NCI-H1694 treated with DMSO at 0.1 percent for 48 hours (cell line): ENCODE data around the gene CNEP1R1.
A peak's percentile ranks its signal among the peaks of the same experiment; 100 is the strongest.

Source experiments
- DNase-seq: peaks from one replicate; lab custom pipeline; 2025; lab: John Stamatoyannopoulos, UW

CNEP1R1 gene

DNA sequence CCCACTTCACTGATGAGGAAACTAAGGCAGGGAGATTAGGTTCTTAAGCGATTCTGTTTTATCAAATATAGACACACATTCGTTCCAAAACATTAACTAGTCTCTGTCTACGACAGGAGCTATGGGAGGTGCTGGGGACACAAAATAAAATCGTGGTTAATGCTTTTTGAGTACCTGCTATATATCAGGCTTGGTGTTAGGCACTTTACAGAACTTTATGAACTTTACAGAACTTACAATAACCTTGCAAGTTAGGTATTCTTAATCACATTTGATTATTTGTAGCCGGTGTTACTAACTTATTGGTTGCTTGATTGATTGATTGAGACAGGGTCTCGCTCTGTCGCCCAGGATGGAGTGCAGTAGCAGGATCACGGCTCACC is 40.2 kb downstream of the CNEP1R1 start:
- no peak for DNase-seq

DNA sequence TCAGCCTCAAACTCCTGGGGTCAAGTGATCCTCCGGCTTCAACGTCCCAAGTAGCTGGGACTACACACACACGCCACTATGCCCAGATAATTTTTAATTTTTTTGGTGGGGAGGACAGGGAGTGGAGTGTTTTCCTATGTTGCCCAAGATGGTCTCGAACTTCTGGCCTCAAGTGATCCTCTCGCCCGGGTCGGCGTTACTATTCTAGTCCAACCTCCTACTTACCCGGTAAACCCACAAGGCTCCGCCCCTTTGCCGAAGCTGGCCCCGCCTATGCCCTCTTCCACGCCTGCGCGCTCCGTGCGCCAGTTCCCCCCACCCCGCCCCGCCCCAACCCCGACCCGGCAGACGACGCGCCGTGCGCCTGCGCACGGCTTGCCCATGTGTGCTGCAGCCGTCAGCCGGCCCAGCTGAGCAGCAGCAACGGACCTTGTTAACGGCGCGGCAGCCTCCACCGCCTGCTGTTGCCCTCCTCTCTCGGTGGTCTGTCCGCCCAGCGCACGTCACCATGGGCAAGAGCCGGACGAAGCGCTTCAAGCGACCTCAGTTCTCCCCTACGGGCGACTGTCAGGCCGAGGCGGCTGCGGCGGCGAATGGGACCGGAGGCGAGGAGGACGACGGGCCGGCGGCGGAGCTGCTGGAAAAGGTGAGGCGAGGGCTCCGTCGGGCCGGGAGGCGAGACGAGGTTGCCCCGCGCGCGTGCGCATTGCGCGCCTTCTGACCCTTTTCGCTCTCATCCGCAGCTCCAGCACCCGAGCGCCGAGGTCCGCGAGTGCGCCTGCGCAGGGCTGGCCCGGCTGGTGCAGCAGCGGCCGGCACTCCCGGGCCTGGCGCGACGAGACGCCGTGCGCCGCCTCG is 40.8 kb downstream of the CNEP1R1 start, which contains the start of gene HEATR3:
Gene HEATR3, plus strand, starts transcription at position 347 of the 858 bp plus-strand sequence. Its CDS starts 162 bp downstream, at position 509.
- peak; percentile 83 for DNase-seq

DNA sequence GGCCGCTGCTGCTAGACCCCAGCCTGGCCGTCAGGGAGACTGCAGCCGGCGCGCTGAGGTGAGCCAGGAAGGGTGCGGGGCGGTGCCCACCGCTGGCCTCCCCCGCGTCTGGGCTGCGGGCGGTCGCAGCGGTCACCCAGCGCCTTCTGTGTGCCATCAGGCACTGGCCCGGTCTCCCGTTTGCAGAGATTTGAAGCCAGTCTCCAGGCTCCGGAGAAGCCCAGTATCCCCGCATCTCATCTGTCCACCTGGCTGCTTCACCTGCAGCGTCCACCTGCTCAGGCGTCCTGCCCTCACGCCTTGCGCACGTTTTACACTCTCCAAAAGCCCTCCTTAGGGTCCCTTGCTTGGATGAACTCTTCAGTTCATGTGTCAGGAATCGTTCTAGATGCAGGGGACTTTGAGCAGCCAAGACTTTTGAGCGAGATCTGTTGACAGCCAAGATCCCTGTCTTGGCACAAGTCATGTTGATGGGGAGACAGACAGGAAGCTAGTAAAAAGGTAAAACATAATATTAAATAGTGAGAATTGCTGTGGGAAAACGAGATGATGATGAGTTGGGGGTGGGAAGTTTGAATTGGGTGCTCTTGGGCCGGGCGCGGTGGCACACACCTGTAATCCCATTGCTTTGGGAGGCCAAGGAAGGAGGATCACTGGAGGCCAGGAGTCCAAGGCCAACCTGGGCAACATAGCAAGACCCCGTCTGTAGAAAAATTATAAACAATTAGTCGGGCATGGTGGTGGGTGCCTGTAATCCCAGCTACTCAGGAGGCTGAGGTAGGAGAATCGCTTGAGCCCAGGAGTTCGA is 41.7 kb downstream of the CNEP1R1 start:
- DNase-seq, result no peak

DNA sequence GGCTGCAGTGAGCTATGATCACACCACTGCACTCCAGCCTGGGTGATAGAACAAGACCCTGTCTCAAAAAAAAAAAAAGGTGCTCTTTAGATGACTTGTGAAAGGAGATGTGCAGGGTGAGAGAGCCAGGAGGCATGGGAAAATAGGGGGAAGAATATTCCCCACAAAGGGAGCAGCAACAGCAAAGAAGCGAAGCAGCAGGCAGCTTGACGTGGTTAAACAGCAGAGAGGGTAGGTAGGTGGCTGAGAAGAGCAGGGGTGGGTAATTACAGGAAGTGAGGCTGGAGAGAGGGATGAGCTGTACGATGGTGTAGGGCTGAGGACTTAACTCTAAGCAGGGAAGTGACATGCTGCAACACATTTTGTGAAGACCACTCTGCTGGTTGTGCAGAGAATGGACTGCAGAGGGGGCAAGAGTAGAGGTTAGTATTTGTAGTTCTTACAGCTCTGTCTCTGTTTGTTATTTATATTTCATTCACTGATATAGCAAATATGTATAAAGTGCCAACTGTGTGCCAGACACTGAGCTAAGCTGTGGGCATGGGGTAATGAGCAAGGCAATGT is 42.3 kb downstream of the CNEP1R1 start:
- peak; percentile 39 for DNase-seq

DNA sequence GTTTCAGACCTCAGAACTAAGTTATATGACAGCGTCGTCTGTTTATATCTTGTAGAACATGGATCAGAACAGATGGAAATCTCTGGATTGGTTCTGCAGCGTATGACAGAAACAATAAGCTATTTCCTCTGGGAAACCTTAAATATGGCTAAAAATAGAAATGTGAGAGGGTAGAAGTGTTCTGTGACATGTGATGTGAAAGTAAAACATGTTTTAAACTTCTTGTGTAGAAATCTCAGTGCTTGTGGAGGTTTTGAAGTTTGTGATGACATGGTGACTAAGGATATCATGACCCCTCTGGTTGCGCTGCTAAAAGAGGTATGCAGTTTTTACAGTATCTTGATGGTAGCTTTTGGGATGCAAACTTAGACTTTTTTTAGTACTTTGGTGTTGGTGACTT is 43.5 kb downstream of the CNEP1R1 start:
- no peak for DNase-seq

DNA sequence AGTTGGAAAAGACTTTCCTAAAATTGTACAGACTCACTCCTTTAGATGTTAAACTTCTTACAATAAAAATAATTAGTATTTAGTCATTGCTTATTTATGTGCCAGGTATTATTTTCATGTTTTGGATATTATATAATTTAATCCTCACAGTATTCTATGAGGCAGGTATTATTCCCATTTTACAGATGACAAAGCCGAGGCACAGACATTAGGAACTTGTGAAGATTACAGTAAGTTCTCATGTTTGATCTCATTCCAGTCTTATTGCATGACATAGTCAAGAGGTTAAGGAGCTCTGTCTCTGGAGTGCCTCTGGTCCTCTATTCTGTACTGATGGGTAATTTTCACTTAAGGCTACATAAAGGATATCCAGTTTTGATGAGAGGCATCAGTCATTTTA is 44.0 kb downstream of the CNEP1R1 start:
- DNase-seq, result no peak

DNA sequence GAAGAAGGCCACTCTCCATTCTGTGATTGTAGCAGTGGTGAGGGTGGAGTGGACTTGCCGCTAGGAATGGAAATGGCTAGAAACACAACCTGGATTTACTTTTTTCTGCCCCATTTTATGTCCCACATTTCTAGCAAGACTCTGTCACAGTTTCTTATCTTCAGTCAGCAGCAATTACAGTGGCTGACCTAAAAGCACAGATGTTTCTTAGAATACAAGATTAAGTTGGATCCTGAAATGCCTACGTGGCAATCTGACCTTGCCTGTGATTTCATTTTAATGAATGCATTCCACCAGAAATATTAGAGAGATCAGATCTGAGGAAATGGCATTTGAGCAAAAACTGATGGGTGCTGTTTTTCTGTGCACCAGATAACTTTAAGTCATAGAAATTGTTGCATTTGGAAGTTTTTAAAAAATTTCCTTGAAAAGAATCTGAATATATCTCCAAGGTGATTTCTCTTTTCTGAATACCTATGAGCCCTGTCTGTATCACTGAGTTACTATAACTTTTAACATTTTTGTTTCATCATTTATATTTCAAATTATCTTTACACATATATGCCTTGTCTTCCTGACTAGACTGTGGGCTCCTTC is 46.1 kb downstream of the CNEP1R1 start:
- no peak for DNase-seq

DNA sequence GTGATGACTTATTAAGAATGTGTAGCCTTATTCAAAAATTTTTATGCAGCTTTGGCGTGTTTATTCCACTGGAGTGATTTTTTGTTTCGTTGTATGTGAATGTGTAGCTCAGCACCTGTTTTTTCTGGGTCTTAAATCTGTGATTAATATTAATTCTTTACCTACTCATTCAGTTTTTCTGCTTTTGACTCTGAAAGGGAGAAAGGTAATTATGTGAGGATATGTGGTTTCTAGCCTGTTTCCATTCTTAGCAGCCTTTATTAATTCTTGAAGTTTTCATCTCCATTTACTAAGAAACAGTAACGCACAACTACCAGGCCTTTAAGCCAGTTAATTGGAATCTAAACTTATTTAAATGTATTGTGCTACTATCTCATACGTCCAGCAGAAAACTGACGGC is 47.7 kb downstream of the CNEP1R1 start:
- no peak for DNase-seq

DNA sequence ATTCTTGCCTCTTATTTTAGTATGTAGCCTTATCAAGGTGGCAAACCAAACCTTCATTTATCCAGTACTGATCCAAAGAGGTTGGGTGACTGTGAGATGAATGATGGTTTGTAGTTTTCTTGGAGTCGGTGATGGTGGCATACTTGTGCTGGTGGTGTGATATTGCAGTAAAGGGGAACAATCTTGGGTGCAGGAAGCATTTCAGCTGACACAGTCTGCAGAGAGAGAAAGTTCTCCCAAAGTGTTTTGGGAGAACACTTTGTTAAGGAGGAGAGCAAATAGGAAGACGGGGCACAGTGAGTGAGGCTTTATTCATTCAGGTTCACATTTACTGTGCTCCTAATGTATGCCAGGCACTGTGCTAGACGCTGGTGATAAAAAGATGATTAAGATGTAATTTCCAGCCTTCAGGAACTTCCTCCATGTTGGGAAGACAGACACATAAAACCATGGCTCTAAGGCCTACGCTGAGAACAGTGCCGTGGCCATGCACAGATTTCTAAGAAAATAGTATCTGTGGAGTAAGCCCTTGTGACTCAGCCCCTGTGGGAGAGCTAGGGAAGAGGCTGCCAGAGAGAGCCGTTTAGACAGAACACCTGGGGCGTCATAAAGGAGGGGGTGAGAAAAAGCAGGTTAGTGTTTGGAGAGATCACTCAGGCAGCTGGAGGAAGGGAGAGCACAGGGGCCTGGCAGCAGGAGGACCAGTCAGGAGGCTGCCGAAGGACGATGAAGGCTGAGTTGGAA is 54.5 kb downstream of the CNEP1R1 start:
- DNase-seq, result no peak

DNA sequence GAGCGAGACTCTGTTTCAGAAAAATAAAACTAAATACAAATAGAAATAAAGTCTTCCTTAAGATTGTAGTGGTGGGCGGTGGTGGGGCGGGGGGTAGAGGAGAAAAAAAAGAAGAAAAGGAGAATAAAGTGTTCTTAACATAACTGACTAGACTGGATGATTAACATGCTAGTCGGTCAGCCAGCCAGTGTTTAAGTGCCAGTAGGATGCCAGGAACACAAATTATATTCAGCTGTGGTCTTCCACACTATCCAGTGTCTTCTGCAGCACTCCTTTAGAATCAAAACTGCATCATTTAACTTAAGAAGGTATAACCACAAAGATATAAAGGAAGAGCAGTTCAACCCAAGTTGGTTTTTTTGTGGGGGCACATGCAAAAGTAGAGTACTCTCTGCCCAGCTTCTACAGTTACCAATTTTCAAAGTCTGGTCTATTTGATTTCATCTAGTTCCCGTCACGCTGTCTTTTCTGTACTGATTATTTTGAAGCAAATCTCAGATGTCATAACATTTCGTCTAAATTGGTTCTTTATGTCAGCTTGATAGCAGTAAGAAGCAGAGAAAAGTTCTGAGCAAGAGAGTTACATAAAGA is 56.5 kb downstream of the CNEP1R1 start:
- no peak for DNase-seq

DNA sequence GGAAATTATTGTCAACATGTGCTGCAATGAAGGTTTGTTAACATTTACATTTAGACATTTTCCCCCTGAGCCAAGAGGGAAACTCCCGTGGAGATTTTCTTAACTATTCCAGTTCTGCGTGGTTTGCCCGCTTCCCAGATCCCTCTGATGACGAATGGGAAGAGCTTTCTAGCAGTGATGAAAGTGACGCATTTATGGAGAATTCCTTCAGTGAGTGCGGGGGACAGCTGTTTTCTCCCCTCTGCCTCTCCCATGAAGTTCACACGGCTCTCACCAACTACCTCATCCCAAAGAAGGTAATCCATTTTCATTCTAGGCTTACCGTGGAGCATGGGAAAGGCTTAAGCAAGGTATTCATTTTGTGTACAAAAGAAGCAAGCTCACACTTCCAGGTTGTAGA is 59.0 kb downstream of the CNEP1R1 start:
- DNase-seq, result no peak

DNA sequence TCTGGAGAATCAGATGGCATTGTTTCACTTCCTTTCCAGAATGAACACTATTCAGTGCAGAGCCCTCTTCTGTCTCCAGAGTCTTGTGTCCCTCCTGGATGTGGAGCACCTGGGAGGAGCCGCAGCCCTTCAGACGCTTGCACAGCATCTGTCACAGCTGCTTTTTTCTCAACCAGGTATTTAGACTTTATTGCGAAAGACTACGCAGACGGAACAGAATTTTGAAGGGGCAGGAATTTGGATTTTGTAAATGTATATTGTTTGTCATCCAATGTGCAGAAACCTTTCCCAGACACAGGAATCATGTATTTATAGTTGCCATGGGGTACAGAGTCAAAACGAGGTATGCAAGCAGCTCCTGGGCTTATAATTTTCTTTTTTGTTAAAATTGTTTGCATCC is 61.2 kb downstream of the CNEP1R1 start:
- DNase-seq, result no peak
